Panc1 (cell line): ENCODE data around the gene SNRPA. TPM values are rescaled to one million over a fixed set of nuclear protein-coding genes. Genes with fewer than 3 reads are reported as not detected.

Experiments used
- ATAC-seq: fragments of 200-7000 bp; cut with Tn5 transposase; 2 replicates; pipeline ENCODE4 v1.9.1; 2020; ENCODE audit warnings: mild to moderate bottlenecking, moderate library complexity
- BruUV-seq: library from RNA; stranded (reverse); fragments of 400-500 nt; replicated peaks from 2 replicates; lab custom pipeline; 2021; lab: Mats Ljungman, UMichigan
- CTCF ChIA-PET: fragments of 300-600 bp; sonication (Branson Sonifier 250); formaldehyde crosslinking; loops from one replicate; lab custom pipeline; 2022; ENCODE audit warnings: antibody characterized with exemption; lab: Charles Lee
- POLR2A ChIA-PET: fragments of 300-600 bp; sonication (Branson Sonifier 250); formaldehyde crosslinking; loops from one replicate; lab custom pipeline; 2022; ENCODE audit warnings: antibody characterized with exemption; lab: Charles Lee
- DNase-seq: peaks from one replicate; pipeline ENCODE4 v3.0.0-alpha.2; 2010; ENCODE audit warnings: low read depth, low spot score
- H3K27ac ChIP-seq: 2 replicates; pipeline ENCODE4 v1.5.1; 2011; ENCODE audit warnings: mild to moderate bottlenecking, low read length, inconsistent platforms
- H3K27me3 ChIP-seq: fragments of 200-500 bp; sonication (Bioruptor generic); 2 replicates; pipeline ENCODE4 v1.6.0; 2014; ENCODE audit warnings: low read length, inconsistent platforms; ENCODE audit not compliant: control insufficient read depth, insufficient read depth
- H3K36me3 ChIP-seq: fragments of 200-500 bp; sonication (Bioruptor generic); 2 replicates; pipeline ENCODE4 v1.5.1; 2014; ENCODE audit warnings: inconsistent platforms, mild to moderate bottlenecking, low read length, moderate library complexity; ENCODE audit not compliant: control insufficient read depth, insufficient read depth
- H3K4me1 ChIP-seq: 2 replicates; pipeline ENCODE4 v1.5.1; 2011; ENCODE audit warnings: inconsistent platforms, mild to moderate bottlenecking, low read length, moderate library complexity; ENCODE audit not compliant: control insufficient read depth, insufficient read depth
- H3K4me3 ChIP-seq, 2 experiments: 2 replicates each; pipeline ENCODE4 v1.5.1; 2011 to 2012; ENCODE audit warnings: low read depth in 2 of 2, low read length in 2 of 2, mild to moderate bottlenecking in 2 of 2, inconsistent platforms in 1 of 2, moderate library complexity in 1 of 2
- H3K9me3 ChIP-seq: fragments of 200-500 bp; sonication (Bioruptor generic); 2 replicates; pipeline ENCODE4 v1.5.1; 2014; ENCODE audit warnings: low read depth, mild to moderate bottlenecking, inconsistent platforms, low read length, moderate library complexity; ENCODE audit not compliant: control insufficient read depth, insufficient read depth
- POLR2AphosphoS5 ChIP-seq: IDR thresholded peaks from 2 replicates; pipeline ENCODE4 v1.6.1; 2012; ENCODE audit warnings: mild to moderate bottlenecking, low read depth, low read length, moderate library complexity
- SIN3A ChIP-seq: IDR thresholded peaks from 2 replicates; pipeline ENCODE4 v1.6.1; 2012; ENCODE audit warnings: low read depth, mild to moderate bottlenecking, low read length, moderate library complexity, borderline replicate concordance; ENCODE audit not compliant: insufficient read depth
- TCF7L2 ChIP-seq: IDR thresholded peaks from 2 replicates; pipeline ENCODE4 v1.6.1; 2011; ENCODE audit warnings: mild to moderate bottlenecking, low read depth, low read length, inconsistent platforms
- in situ Hi-C: cut with HindIII; loops from 2 replicates; pipeline ENCODE4 v1.10.0; 2016; ENCODE audit warnings: low sequenced_read_pairs, low pct_unique_long_range_greater_than_20kb
- intact Hi-C: fragments of 100-400 bp; cut with micrococcal nuclease; formaldehyde crosslinking; loops from one replicate; pipeline ENCODE4 v1.10.0; 2022; ENCODE audit not compliant: unreplicated experiment
- total RNA-seq: library from RNA; stranded (reverse); gene quantifications from one replicate; pipeline ENCODE4 v1.2.1, GENCODE V29; 2021; ENCODE audit not compliant: unreplicated experiment
- TF ChIP-seq, protein P1 (sequence below), 2 experiments: IDR thresholded peaks; 2 replicates each; pipeline ENCODE4 v1.6.1; 2011 to 2012; ENCODE audit warnings: low read depth in 2 of 2, control low read depth in 1 of 2, low read length in 1 of 2, mild to moderate bottlenecking in 1 of 2, moderate library complexity in 1 of 2; ENCODE audit not compliant: insufficient read depth in 1 of 2
- TF ChIP-seq, protein P2 (sequence below): fragments of 450-650 bp; IDR thresholded peaks from 2 replicates; pipeline ENCODE4 v1.5.1; 2017; ENCODE audit warnings: mild to moderate bottlenecking

The SNRPA gene
- total RNA-seq, 1 experiment from 2014 or later: 104 TPM

DNA sequence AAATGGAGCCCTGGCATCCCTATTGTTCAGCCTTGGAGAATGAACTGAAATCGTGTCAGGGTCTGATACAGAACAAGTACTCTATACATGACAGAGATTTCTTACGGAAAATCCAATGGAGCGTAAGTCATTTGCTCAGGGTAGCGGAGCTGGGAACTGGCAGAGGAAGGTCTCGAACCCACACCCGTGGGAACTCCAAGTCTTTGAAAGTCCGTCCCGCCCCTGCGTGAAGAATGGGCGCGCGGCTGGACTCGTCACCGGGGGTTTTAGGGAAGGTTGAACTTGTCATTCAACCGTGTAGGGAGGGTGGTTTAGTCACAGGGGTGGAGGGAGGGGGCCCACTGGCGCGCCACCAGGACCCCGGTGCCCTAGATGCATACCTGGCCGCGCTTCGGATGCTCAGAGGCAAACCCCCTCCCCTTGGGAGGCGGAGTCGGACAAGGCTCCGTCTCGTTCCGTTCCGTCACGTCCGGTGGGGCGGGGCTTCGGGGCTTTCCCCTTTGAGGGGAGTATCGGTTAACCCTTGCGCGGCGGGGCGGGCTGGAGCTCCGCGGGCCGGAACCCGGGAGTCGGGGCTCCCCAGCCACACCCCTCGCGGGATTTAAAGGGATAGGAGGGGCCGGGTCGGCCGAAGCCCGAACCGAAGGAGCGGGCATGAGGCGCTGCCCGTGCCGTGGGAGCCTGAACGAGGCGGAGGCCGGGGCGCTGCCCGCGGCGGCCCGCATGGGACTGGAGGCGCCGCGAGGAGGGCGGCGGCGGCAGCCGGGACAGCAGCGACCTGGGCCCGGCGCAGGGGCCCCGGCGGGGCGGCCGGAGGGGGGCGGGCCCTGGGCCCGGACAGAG lies 34.3 kb upstream of the SNRPA start, which contains the start of the genes COQ8B and ITPKC:
COQ8B (minus strand) TSS at position 405 of the 843 bp plus-strand sequence. CDS start 2,254 bp downstream, outside the sequence.
ITPKC (plus strand) TSS at position 631 of the 843 bp plus-strand sequence; CDS start at position 655, 24 bp downstream.
- peaks cover 11% of the 10 kb centered on the region for H3K4me1 ChIP-seq

DNA sequence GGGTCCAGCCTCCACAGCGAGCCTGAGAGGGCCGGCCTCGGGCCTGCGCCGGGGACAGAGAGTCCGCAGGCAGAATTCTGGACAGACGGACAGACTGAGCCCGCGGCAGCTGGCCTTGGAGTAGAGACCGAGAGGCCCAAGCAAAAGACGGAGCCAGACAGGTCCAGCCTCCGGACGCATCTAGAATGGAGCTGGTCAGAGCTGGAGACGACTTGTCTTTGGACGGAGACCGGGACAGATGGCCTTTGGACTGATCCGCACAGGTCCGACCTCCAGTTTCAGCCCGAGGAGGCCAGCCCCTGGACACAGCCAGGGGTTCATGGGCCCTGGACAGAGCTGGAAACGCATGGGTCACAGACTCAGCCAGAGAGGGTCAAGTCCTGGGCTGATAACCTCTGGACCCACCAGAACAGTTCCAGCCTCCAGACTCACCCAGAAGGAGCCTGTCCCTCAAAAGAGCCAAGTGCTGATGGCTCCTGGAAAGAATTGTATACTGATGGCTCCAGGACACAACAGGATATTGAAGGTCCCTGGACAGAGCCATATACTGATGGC lies 33.6 kb upstream of the SNRPA start:
- no TSS peak for BruUV-seq

More for the DNA sequence above, 34.3 kb upstream of the SNRPA start, which contains the start of the genes COQ8B and ITPKC:
- ATAC-seq (peak; percentile 78), DNase-seq (peak; percentile 79)
- H3K4me3 ChIP-seq: peak within 1 kb of the TSS; percentile 65 to 77
- no peaks in the 10 kb centered on the region for H3K27me3 ChIP-seq
- TF ChIP-seq, protein P1, sequence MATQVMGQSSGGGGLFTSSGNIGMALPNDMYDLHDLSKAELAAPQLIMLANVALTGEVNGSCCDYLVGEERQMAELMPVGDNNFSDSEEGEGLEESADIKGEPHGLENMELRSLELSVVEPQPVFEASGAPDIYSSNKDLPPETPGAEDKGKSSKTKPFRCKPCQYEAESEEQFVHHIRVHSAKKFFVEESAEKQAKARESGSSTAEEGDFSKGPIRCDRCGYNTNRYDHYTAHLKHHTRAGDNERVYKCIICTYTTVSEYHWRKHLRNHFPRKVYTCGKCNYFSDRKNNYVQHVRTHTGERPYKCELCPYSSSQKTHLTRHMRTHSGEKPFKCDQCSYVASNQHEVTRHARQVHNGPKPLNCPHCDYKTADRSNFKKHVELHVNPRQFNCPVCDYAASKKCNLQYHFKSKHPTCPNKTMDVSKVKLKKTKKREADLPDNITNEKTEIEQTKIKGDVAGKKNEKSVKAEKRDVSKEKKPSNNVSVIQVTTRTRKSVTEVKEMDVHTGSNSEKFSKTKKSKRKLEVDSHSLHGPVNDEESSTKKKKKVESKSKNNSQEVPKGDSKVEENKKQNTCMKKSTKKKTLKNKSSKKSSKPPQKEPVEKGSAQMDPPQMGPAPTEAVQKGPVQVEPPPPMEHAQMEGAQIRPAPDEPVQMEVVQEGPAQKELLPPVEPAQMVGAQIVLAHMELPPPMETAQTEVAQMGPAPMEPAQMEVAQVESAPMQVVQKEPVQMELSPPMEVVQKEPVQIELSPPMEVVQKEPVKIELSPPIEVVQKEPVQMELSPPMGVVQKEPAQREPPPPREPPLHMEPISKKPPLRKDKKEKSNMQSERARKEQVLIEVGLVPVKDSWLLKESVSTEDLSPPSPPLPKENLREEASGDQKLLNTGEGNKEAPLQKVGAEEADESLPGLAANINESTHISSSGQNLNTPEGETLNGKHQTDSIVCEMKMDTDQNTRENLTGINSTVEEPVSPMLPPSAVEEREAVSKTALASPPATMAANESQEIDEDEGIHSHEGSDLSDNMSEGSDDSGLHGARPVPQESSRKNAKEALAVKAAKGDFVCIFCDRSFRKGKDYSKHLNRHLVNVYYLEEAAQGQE (IDR thresholded peaks at IDR 0.05; ENCODE audit: insufficient read depth in 1 of 2, low read depth in 2 of 2, low read length in 1 of 2): no peak
- TF ChIP-seq POLR2AphosphoS5 (peak; percentile 23; the same call in 1 of the 2 replicates), TCF7L2 (0 out of 2 replicates have a peak, but pooled peaks have one; percentile 12), SIN3A (peak; percentile 86; the same call in 1 of the 2 replicates)
- TF ChIP-seq, protein P2, sequence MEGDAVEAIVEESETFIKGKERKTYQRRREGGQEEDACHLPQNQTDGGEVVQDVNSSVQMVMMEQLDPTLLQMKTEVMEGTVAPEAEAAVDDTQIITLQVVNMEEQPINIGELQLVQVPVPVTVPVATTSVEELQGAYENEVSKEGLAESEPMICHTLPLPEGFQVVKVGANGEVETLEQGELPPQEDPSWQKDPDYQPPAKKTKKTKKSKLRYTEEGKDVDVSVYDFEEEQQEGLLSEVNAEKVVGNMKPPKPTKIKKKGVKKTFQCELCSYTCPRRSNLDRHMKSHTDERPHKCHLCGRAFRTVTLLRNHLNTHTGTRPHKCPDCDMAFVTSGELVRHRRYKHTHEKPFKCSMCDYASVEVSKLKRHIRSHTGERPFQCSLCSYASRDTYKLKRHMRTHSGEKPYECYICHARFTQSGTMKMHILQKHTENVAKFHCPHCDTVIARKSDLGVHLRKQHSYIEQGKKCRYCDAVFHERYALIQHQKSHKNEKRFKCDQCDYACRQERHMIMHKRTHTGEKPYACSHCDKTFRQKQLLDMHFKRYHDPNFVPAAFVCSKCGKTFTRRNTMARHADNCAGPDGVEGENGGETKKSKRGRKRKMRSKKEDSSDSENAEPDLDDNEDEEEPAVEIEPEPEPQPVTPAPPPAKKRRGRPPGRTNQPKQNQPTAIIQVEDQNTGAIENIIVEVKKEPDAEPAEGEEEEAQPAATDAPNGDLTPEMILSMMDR: no peak
- H3K36me3 ChIP-seq: peaks cover 3% of the 10 kb centered on the region; the same call in 1 of the 2 replicates
- no peaks in the 10 kb centered on the region for H3K9me3 ChIP-seq
- no TSS peak for BruUV-seq
- intact Hi-C loops: no loop called here
- ChIA-PET POLR2A (no interaction called here), CTCF (interaction anchor here (0.5 kb wide), 1 partner anchor 412 kb away, joined by 3 read pairs; no protein-coding TSS in a partner anchor)
- in situ Hi-C loops: no loop called here
- peak within 1 kb of the TSS; percentile 88 for H3K27ac ChIP-seq

More for the DNA sequence above, 33.6 kb upstream of the SNRPA start:
- Histone ChIP-seq H3K36me3 (peaks cover 3% of the 10 kb centered on the region; the same call in 1 of the 2 replicates), H3K9me3 (no peaks in the 10 kb centered on the region), H3K27me3 (no peaks in the 10 kb centered on the region), H3K4me3 (peak overlapping the region; percentile 65 to 77), H3K4me1 (peaks cover 11% of the 10 kb centered on the region), H3K27ac (peak overlapping the region; percentile 86)
- TF ChIP-seq TCF7L2 (no peak), POLR2AphosphoS5 (no peak), SIN3A (no peak)
- TF ChIP-seq, protein P2: no peak
- TF ChIP-seq, protein P1 (IDR thresholded peaks at IDR 0.05; ENCODE audit: insufficient read depth in 1 of 2, low read depth in 2 of 2, low read length in 1 of 2): no peak
- CTCF ChIA-PET: no interaction called here
- no peak; the same call in 1 of the 2 replicates for ATAC-seq
- DNase-seq: no peak
- POLR2A ChIA-PET: no interaction called here
- intact Hi-C loops (no loop called here), in situ Hi-C loops (no loop called here)
